ENCODE results near the gene INPP5D. TPM values are rescaled to one million over a fixed set of nuclear protein-coding genes. Genes with fewer than 3 reads are reported as not detected.
A peak's percentile ranks its signal among the peaks of the same experiment; 100 is the strongest.

Gene INPP5D
- total and polyA plus RNA-seq, 2 donors (not counting 1 experiment from before 2014, with no cell fraction given) = 152 to 444 TPM

- peaks cover 61% of the 10 kb centered on the region for H3K79me2 ChIP-seq (ENCODE audit: control insufficient read depth, insufficient read depth, low read length)
- H4K20me1 ChIP-seq (ENCODE audit: control insufficient read depth, insufficient read depth, low read length, poor library complexity, severe bottlenecking) = peaks cover 91% of the 10 kb centered on the region
- Mint-ChIP-seq H3K4me1 (peaks cover 17% of the 10 kb centered on the region), H3K27ac (peak overlapping the region; percentile 2), H3K27me3 (no peaks in the 10 kb centered on the region), H3K4me3 (no peak overlapping the region), H3K9me3 (ENCODE audit: insufficient read depth) (no peaks in the 10 kb centered on the region)
- H3K27ac ChIP-seq (ENCODE audit: low read length in 2 of 2) = no peak overlapping the region
- no peak for ATAC-seq (ENCODE audit: low read depth)
- H3K9me3 ChIP-seq (ENCODE audit: control extremely low read depth in 1 of 3, control insufficient read depth in 2 of 3, insufficient read depth in 1 of 3, low read length in 2 of 3) = no peaks in the 10 kb centered on the region
- peaks cover 2% of the 10 kb centered on the region in 2 donors for H3K4me1 ChIP-seq (ENCODE audit: control insufficient read depth in 2 of 2, insufficient read depth in 2 of 2, low read length in 2 of 2)
- H2AFZ ChIP-seq (ENCODE audit: insufficient read depth, low read depth, low read length, poor library complexity, severe bottlenecking) = no peak overlapping the region
- no peak overlapping the region for H3K4me3 ChIP-seq (ENCODE audit: control extremely low read depth in 1 of 5, extremely low read depth in 1 of 5, insufficient read depth in 1 of 5, low read depth in 2 of 5, low read length in 4 of 5)
- no peak overlapping the region for H3K9ac ChIP-seq (ENCODE audit: low read length)
- no peak for DNase-seq
- CTCF ChIA-PET = interaction anchor here (1.2 kb wide), 1 partner anchor 94 kb away, joined by 3 read pairs; no protein-coding TSS in a partner anchor
- H3K36me3 ChIP-seq (replicated peaks in 1 of 2; ENCODE audit: control extremely low read depth in 1 of 2, control insufficient read depth in 1 of 2, extremely low read depth in 1 of 2, insufficient read depth in 2 of 2, low read length in 1 of 2) = peaks cover 8 to 100% of the 10 kb centered on the region in 2 experiments
- POLR2A ChIA-PET = interaction anchor here (0.6 kb wide), 1 partner anchor 87 kb away, joined by 3 read pairs; no protein-coding TSS in a partner anchor
- H3K4me2 ChIP-seq (replicated peaks; ENCODE audit: low read depth, low read length, poor library complexity, severe bottlenecking) = no peak overlapping the region
- no peaks in the 10 kb centered on the region for H3K27me3 ChIP-seq (replicated peaks in 1 of 4; ENCODE audit: control extremely low read depth in 1 of 4, control insufficient read depth in 3 of 4, insufficient read depth in 4 of 4, low read length in 3 of 4)
- no CpG with 5 or more reads among the region's 1 CpG for WGBS (ENCODE audit: insufficient coverage)
- intact Hi-C loops (cut with micrococcal nuclease) = no loop called here
- TF ChIP-seq CTCF (IDR thresholded peaks at IDR 0.05) = no peak
- TF ChIP-seq EZH2 (IDR thresholded peaks at IDR 0.05; ENCODE audit: borderline replicate concordance, insufficient read depth, low read depth, low read length, poor library complexity, severe bottlenecking) = no peak
These were observed 87.7 kb downstream of the INPP5D start for GRCh38 chr2:233147829-233148167.

- POLR2A ChIA-PET = no interaction called here
- peaks cover 13% of the 10 kb centered on the region for H3K4me1 Mint-ChIP-seq
- H3K9me3 Mint-ChIP-seq (ENCODE audit: insufficient read depth) = no peaks in the 10 kb centered on the region
- peak overlapping the region; percentile 47 for H3K27ac Mint-ChIP-seq
- CTCF ChIA-PET = interaction anchor here (1.2 kb wide), 1 partner anchor 95 kb away, joined by 3 read pairs; no protein-coding TSS in a partner anchor
- H3K4me3 Mint-ChIP-seq = no peak overlapping the region
- Histone ChIP-seq H3K4me1 (ENCODE audit: control insufficient read depth in 2 of 2, insufficient read depth in 2 of 2, low read length in 2 of 2) (no peaks in the 10 kb centered on the region), H3K4me3 (ENCODE audit: control extremely low read depth in 1 of 5, extremely low read depth in 1 of 5, insufficient read depth in 1 of 5, low read depth in 2 of 5, low read length in 4 of 5) (no peak overlapping the region), H3K27ac (ENCODE audit: low read length in 2 of 2) (no peak overlapping the region), H4K20me1 (ENCODE audit: control insufficient read depth, insufficient read depth, low read length, poor library complexity, severe bottlenecking) (peaks cover 88% of the 10 kb centered on the region), H3K36me3 (replicated peaks in 1 of 2; ENCODE audit: control extremely low read depth in 1 of 2, control insufficient read depth in 1 of 2, extremely low read depth in 1 of 2, insufficient read depth in 2 of 2, low read length in 1 of 2) (peaks cover 8 to 100% of the 10 kb centered on the region in 2 experiments), H3K4me2 (replicated peaks; ENCODE audit: low read depth, low read length, poor library complexity, severe bottlenecking) (no peak overlapping the region), H3K9ac (ENCODE audit: low read length) (no peak overlapping the region), H2AFZ (ENCODE audit: insufficient read depth, low read depth, low read length, poor library complexity, severe bottlenecking) (no peak overlapping the region), H3K79me2 (ENCODE audit: control insufficient read depth, insufficient read depth, low read length) (peaks cover 56% of the 10 kb centered on the region), H3K9me3 (ENCODE audit: control extremely low read depth in 1 of 3, control insufficient read depth in 2 of 3, insufficient read depth in 1 of 3, low read length in 2 of 3) (no peaks in the 10 kb centered on the region), H3K27me3 (replicated peaks in 1 of 4; ENCODE audit: control extremely low read depth in 1 of 4, control insufficient read depth in 3 of 4, insufficient read depth in 4 of 4, low read length in 3 of 4) (no peaks in the 10 kb centered on the region)
- ATAC-seq (ENCODE audit: low read depth) (no peak), DNase-seq (no peak)
- intact Hi-C loops (cut with micrococcal nuclease) = no loop called here
- no peaks in the 10 kb centered on the region for H3K27me3 Mint-ChIP-seq
- TF ChIP-seq CTCF (IDR thresholded peaks at IDR 0.05) (no peak), EZH2 (IDR thresholded peaks at IDR 0.05; ENCODE audit: borderline replicate concordance, insufficient read depth, low read depth, low read length, poor library complexity, severe bottlenecking) (no peak)
- WGBS (ENCODE audit: insufficient coverage) = 95% methylated on average over 10 of the region's 10 CpGs
These were observed 88.2 kb downstream of the INPP5D start for GRCh38 chr2:233148354-233148753.
